ENCODE measurements around the gene ZBTB7C. TPM values are rescaled to one million over a fixed set of nuclear protein-coding genes. Genes with fewer than 3 reads are reported as not detected.

The ZBTB7C gene
- polyA plus RNA-seq, 1 donor (not counting 4 experiments of a cell fraction or from before 2014, with no cell fraction given): 0.58 TPM

DNA sequence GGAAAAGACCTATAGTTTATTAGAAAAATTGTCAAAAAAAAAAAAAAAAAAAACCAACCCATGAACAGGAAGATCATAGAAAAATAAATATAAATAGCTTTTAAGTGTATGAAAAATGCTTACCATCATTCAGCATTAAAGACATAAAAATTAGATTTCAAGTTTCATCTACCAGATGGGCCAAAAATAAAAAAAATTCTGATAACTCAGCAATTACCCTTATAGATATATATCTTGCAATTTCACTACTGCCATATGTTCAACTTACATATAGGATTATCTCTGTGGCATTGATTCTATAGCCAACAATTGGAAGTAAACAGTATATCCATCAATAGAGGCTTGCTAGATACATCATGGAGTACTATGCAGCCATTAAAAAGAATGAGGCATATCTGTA, 352.2 kb downstream of the ZBTB7C start:
- Histone ChIP-seq H3K27ac (ENCODE audit: control insufficient read depth, insufficient read depth, low read length) (no peak overlapping the region), H3K9me1 (ENCODE audit: control insufficient read depth, extremely low read depth, insufficient read depth, low read length) (no peaks in the 10 kb centered on the region), H3K36me3 (ENCODE audit: control insufficient read depth in 2 of 2, extremely low read depth in 1 of 2, insufficient read depth in 2 of 2, low read length in 2 of 2) (no peaks in the 10 kb centered on the region), H3K9ac (ENCODE audit: control insufficient read depth, extremely low read depth, insufficient read depth, low read length) (no peak overlapping the region), H3K4me1 (ENCODE audit: control insufficient read depth, extremely low read depth, insufficient read depth, low read length) (peaks cover 2% of the 10 kb centered on the region), H3K4me2 (ENCODE audit: control insufficient read depth, extremely low read depth, insufficient read depth, low read depth, low read length) (no peak overlapping the region), H2AFZ (ENCODE audit: control insufficient read depth, low read length) (no peak overlapping the region), H3K27me3 (ENCODE audit: control insufficient read depth, extremely low read depth, insufficient read depth, low read length) (peaks cover 15% of the 10 kb centered on the region), H4K20me1 (ENCODE audit: control insufficient read depth, extremely low read depth, insufficient read depth, low read length) (no peaks in the 10 kb centered on the region), H3K79me2 (ENCODE audit: control insufficient read depth, insufficient read depth, low read length) (no peaks in the 10 kb centered on the region), H3K9me3 (ENCODE audit: control insufficient read depth, low read depth, low read length) (no peaks in the 10 kb centered on the region), H3K4me3 (ENCODE audit: control insufficient read depth in 2 of 3, extremely low read depth in 1 of 3, insufficient read depth in 2 of 3, low read depth in 1 of 3, low read length in 3 of 3) (no peak overlapping the region)
- dilution Hi-C loops (cut with MboI; ENCODE audit: extremely low pct_ligation_motif_present, low sequenced_read_pairs): no loop called here
- DNase-seq (ENCODE audit: low read depth, low spot score): no peak
- FAIRE-seq: no peak
- no peak for TF ChIP-seq EZH2 (IDR thresholded peaks at IDR 0.05; ENCODE audit: low read length)
- TF ChIP-seq, protein P1, sequence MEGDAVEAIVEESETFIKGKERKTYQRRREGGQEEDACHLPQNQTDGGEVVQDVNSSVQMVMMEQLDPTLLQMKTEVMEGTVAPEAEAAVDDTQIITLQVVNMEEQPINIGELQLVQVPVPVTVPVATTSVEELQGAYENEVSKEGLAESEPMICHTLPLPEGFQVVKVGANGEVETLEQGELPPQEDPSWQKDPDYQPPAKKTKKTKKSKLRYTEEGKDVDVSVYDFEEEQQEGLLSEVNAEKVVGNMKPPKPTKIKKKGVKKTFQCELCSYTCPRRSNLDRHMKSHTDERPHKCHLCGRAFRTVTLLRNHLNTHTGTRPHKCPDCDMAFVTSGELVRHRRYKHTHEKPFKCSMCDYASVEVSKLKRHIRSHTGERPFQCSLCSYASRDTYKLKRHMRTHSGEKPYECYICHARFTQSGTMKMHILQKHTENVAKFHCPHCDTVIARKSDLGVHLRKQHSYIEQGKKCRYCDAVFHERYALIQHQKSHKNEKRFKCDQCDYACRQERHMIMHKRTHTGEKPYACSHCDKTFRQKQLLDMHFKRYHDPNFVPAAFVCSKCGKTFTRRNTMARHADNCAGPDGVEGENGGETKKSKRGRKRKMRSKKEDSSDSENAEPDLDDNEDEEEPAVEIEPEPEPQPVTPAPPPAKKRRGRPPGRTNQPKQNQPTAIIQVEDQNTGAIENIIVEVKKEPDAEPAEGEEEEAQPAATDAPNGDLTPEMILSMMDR (optimal IDR thresholded peaks at IDR 0.05 in 1 of 3, IDR thresholded peaks at IDR 0.05 in 1 of 3, conservative IDR thresholded peaks at IDR 0.05 in 1 of 3; ENCODE audit: extremely low read depth in 1 of 3, insufficient read depth in 2 of 3, low read length in 3 of 3): no peak

DNA sequence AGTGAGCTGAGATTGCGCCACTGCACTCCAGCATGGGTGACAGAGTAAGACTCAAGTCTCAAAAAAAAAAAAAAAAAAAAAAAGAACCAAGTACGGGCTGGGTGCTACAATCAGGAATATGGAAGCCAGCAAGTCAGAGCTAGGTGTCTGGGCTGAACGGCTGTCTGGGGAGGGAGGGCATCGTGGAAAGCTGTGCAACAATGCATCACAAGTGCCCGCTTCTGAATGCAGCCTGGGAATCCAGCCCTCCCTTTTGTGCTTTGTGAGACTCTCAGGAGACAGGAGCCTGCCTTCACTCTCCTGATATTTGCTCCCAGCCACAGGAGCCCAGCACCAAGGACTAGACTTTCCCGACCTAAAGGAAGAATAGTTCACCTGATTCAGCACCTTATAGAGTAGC, 353.8 kb downstream of the ZBTB7C start:
- DNase-seq (ENCODE audit: low read depth, low spot score) (no peak), FAIRE-seq (no peak)
- Histone ChIP-seq H3K4me2 (ENCODE audit: control insufficient read depth, extremely low read depth, insufficient read depth, low read depth, low read length) (no peak overlapping the region), H3K79me2 (ENCODE audit: control insufficient read depth, insufficient read depth, low read length) (no peaks in the 10 kb centered on the region), H3K9me3 (ENCODE audit: control insufficient read depth, low read depth, low read length) (no peaks in the 10 kb centered on the region), H3K27ac (ENCODE audit: control insufficient read depth, insufficient read depth, low read length) (no peak overlapping the region), H3K27me3 (ENCODE audit: control insufficient read depth, extremely low read depth, insufficient read depth, low read length) (peaks cover 15% of the 10 kb centered on the region), H3K4me3 (ENCODE audit: control insufficient read depth in 2 of 3, extremely low read depth in 1 of 3, insufficient read depth in 2 of 3, low read depth in 1 of 3, low read length in 3 of 3) (no peak overlapping the region), H3K9ac (ENCODE audit: control insufficient read depth, extremely low read depth, insufficient read depth, low read length) (no peak overlapping the region), H3K4me1 (ENCODE audit: control insufficient read depth, extremely low read depth, insufficient read depth, low read length) (peaks cover 2% of the 10 kb centered on the region), H3K9me1 (ENCODE audit: control insufficient read depth, extremely low read depth, insufficient read depth, low read length) (no peaks in the 10 kb centered on the region), H3K36me3 (ENCODE audit: control insufficient read depth in 2 of 2, extremely low read depth in 1 of 2, insufficient read depth in 2 of 2, low read length in 2 of 2) (no peaks in the 10 kb centered on the region), H4K20me1 (ENCODE audit: control insufficient read depth, extremely low read depth, insufficient read depth, low read length) (no peaks in the 10 kb centered on the region), H2AFZ (ENCODE audit: control insufficient read depth, low read length) (no peak overlapping the region)
- TF ChIP-seq, protein P1 (optimal IDR thresholded peaks at IDR 0.05 in 1 of 3, IDR thresholded peaks at IDR 0.05 in 1 of 3, conservative IDR thresholded peaks at IDR 0.05 in 1 of 3; ENCODE audit: extremely low read depth in 1 of 3, insufficient read depth in 2 of 3, low read length in 3 of 3): no peak
- TF ChIP-seq EZH2 (IDR thresholded peaks at IDR 0.05; ENCODE audit: low read length): no peak
- dilution Hi-C loops (cut with MboI; ENCODE audit: extremely low pct_ligation_motif_present, low sequenced_read_pairs): no loop called here
